Eye (tissue), 1 donor: ENCODE measurements around the gene GPA33.

ENCODE experiments used
- DNase-seq: peaks from one replicate; pipeline ENCODE4 v3.0.0-alpha.2; 2015

Gene GPA33

GRCh38 chr1:167117225-167117624 lies 27.0 kb upstream of the GPA33 start:
- no peak for DNase-seq

GRCh38 chr1:167116174-167116573 lies 26.0 kb upstream of the GPA33 start:
- no peak for DNase-seq

GRCh38 chr1:167115655-167116054 lies 25.5 kb upstream of the GPA33 start:
- DNase-seq = no peak

- no peak for DNase-seq
These were observed 24.5 kb upstream of the GPA33 start for GRCh38 chr1:167114725-167115124.

DNA sequence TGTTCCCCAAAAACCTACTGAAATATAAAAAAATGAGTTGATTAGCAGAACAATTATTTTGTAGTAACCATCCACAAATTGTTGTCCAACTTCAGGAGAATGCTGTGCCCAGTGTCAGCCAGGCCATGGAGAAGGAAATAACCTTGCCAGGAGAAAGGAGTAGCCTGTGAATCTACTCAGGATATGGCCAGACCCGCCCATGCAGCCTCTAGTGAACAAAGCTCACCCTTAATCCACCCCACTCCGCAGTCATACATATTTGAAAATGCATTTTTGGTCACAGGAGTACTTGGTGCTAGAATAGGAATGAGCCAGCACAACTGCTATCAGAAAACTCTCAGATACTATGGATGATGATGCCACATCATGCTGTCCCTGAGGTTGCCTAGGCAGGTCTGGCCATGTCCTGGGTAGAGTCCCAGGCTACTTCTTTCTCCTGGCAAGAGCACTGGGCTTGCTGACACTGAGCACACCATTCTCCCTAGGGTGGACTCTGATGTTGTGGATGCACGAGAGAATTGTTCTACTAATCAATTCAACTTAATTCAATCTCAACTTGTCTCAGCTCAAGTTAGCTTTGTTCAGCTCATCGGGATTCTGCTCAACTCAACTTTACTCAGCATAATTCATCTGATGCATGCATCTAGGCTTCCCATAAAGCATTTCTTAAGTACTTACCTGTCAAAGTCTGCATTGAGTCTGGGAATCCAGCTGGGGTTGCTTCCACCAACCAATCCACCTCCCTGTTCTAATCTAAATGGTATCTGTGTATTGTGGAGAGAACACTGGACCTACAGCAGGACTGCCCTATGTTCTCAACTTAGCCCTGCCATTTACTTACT lies 21.9 kb upstream of the GPA33 start:
- DNase-seq = no peak

GRCh38 chr1:167110586-167110985 lies 20.4 kb upstream of the GPA33 start:
- DNase-seq = no peak

GRCh38 chr1:167109125-167109524 lies 18.9 kb upstream of the GPA33 start:
- no peak for DNase-seq

GRCh38 chr1:167107456-167107855 lies 17.3 kb upstream of the GPA33 start:
- DNase-seq = no peak

GRCh38 chr1:167106119-167106461 lies 15.9 kb upstream of the GPA33 start:
- DNase-seq = no peak

DNA sequence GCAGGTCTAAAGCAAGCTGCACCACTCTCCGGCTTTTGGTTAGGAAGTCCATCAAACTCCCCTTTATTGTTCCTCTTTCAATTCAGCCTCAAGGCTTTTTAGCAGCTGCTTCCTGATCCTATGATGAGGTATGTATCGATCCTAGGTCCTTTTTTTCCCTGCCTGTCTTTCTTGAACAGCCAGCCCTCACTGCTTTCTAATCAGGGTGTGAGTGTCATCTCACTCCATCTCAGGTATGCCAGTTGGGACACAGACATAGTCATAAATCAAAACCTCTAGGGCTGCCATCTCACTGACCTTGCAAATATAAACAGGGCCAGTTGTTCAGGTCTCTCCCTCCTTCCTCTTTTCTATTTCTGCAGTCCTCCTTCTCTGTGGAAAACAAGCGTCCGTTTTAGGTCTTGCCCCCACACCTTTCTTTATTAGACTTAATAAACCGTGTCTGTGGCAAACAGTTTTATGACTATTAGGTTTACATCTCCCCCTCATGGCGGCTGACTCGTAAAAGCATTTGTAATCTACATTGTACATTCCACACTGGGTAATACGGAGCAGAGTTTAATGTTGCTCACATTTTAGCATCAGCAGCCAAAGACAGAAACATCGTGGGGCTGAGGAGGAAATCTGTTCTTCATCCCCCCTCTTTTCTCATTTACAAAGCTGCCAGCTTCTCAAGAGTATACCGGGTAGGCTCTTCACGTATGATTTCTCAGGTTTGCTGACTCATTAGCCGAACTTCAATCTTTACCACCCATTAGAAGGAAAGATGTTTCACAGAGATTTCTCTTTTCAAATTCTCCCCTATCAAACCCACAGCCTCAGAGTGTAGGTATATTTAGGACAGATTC lies 15.3 kb upstream of the GPA33 start:
- DNase-seq = no peak

DNA sequence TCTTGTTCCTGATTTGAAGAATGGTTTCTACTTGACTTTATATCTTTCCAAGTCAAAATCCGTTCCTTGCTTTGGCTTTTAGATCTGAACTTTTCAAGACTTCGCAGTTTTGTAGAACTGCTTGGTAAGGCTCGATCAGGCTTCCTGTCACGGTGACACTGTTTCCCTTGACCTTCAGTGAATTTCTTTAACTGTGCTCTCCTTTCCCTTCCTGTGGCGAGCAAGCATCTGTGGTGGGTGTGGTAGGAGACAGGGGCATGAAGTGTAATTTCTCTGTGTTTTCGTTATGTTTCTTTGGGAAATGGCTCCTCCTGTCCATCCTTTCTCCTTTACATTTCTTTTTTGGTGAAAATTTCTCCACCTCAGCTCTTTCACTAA lies 14.1 kb upstream of the GPA33 start:
- DNase-seq = no peak

DNA sequence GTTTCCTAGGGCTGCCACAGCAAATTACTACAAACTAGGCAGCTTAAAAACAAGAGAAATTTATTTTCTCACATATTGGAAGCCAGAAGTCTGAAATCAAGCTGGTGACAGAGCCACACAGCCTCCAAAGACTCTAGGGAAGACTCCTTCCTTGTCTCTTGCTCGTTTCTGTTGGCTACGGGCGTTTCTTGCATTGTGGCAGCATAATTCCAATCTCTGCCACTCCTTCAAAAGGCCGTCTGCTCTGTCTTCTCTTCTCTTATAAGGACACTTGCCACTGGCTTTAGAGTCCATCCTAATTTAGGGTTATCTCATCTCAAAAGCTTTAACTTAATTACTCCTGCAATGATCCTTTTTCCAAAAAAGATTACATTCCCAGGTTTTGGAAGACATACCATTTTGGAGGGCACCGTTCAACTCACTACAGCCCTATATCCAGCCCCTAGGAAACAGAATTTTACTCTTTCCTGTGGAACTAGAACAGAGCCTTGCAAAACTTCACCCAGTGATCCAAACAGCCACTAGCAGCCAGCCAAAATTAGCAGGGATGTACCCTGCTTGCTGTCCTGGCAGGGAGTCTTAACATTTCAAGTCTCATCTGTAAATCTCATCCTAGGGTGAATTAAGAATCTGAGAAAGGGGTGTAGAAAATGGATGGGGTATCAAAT lies 12.9 kb upstream of the GPA33 start:
- no peak for DNase-seq

DNA sequence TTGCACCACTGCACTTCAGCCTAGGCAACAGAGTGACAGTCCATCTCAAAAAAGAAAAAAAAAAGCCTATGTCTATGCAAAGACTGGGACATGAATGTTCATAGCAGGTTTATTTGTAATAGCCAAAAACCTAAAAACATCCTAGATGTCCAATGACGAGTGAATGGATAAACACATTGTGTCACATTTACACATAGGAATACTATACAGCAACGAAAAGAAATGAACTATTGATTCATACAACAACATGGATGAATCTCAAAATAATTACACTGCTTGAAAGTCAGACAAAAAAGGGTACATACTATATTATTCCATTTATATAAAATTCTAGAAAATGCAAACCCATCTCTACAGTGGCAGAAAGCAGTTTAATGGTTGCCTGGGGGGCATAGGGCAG lies 11.6 kb upstream of the GPA33 start:
- no peak for DNase-seq

DNA sequence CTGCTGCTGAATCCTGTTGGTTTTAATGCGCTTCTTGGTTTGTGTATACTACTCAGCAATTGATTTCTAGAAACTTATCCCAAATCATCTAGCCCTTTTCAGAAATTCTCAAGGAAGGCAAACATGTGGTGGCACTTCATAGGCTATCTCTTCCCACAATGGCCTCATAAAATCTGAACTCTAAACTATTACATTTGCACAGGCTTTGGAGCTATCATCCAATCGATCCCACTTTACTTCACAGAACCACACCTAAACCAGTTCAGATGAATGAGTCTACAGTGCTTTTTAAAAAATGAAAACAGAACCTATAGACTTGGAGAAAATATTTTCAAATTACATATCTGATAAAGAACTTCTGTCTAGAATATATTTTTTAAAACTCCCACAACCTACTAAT lies 10.6 kb upstream of the GPA33 start:
- no peak for DNase-seq

DNA sequence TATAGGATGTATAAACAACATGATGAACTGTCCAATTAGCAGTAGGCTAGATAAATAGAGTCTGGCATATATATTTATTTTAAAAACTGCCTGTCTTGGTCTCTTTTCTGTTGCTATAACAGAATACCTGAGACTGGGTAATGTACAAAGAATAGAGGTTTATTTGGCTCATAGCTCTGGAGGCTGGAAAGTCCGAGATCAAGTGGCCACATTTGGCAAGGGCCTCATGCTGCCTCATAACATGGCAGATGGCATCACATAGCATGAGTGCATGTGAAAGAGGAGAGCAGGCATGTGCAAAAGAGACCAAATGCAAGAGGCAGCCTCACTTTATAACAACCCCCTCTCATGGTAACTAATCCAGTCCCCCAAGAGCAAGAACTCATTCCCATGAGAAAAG lies 9.7 kb upstream of the GPA33 start:
- no peak for DNase-seq

DNA sequence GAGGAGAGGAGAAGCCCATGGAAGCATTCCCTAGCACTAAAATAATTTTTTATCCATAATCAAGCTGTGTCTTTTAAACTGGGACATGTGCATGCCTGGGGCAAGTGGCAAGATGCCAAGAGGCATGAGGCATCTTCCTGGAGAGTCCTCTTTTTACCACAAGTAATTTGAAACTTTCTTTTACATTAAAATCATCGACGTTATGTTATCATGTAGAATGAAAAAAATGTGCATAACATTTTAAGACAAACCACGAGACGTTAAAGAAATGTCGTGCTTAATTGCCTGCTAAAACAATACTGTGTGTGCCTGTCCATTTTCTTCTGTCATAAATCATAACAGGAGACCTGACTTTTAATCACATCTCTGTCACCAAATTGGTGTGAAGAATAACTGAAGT lies 5.2 kb upstream of the GPA33 start:
- DNase-seq = peak; percentile 39

DNA sequence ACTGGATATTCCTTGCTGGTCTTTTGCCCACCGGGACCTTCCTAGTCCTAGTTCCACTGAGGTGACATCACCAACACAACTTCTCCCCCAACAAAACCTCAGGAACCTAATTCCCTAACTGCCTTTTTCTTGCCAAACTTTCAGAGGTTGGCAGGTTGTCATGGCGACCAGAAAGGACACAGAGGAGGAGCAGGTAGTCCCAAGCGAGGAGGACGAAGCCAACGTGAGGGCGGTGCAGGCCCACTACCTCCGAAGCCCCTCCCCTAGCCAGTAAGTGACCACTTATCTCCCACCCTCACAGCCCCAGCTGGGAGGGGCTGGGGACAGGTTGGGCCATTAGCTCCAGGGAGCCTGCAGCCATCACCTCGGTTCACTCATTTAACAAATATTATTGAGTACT lies 4.5 kb upstream of the GPA33 start:
- DNase-seq = no peak

DNA sequence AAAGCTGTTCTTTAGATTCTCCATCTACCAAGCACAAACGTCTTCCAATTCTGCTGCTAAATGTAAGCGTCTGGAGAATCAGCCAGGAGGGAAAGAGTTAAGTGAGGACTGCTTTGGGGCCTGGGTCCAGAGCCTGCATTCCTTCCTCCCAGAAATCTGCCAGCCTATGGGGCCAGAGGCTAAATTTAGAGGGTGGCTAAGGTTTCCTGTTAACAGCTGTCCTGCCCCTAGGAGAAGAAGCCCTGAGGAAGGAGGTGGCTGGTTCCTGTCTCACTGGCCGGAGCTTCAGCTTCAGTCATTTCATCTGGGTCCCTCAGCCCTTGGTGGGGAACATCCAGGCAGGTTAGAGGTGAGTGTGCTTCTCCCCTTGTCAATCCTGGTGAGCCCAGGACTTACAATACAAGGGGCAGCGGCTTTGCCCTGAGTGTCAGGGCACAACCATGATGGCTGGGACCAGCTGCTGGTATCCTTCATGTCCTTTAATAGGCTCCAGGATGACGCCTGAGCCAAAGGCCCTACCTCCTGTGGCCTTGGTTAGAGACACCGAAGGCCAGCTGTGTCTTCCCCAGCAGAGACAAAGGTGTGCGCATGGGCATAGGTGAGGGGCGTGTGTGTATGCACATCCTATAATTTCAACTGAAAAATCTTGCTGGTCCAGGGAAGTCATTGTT lies 3.8 kb upstream of the GPA33 start, which contains the start of gene STYXL2:
Gene STYXL2 (plus strand): TSS at position 230 of the 671 bp plus-strand sequence. CDS start 775 bp downstream, outside the sequence.
- no peak for DNase-seq

GRCh38 chr1:167092653-167093052 lies 2.5 kb upstream of the GPA33 start:
- no peak for DNase-seq

DNA sequence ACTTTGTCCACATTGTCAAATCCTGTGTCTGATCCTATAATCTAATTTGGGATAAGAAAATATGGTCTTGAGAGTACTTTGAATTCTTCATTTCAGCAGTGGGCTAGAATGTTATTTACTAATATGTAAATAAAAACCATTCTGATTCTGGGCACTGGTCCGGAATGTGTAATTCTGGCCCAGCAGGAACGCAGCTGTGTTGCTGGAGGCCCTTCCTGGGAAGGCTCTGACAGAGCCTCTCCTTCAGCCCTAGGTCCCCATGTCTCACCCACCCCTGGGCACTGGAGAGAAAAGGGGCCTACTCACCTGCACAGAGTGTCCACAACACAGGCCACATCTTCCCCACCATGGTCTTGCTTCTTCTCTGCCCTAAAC lies 251 bp downstream of the GPA33 start:
- no peak for DNase-seq

GRCh38 chr1:167088746-167089417 lies 1.3 kb downstream of the GPA33 start:
- DNase-seq = no peak

- DNase-seq = no peak
These were observed 3.4 kb downstream of the GPA33 start for GRCh38 chr1:167086768-167087167.

DNA sequence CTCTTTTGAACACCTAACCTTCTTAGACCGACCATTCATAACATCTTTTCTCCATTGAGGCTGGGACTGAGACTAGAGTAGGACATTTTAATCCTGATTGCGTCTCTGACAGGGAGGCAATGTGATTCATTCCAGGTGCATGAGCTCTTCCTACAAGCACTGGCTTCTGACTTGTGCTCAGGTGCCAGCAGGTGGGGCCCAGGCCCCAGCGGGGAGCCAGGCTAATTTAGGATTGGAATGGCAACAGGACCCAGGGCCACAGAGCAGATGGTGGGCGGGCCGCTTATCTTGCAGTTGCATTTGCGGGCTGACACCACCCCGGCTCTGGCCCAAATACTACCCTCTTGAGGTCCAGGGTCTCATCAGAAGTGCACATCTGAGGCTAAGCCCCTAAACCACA lies 4.1 kb downstream of the GPA33 start:
- DNase-seq = no peak
